HTERT RPE-1 (cell line): ENCODE data around the gene KCND3.

Source experiments
- in situ Hi-C: fragments of 300-500 bp; cut with MboI; formaldehyde crosslinking; loops from 4 replicates; pipeline ENCODE4 v1.14.3; 2020; ENCODE audit warnings: low sequenced_read_pairs

The KCND3 gene

GRCh38 chr1:111921948-111922347 is 67.5 kb downstream of the KCND3 start:
- in situ Hi-C loops, result no loop called here

- in situ Hi-C loops, result no loop called here
These were observed 69.0 kb downstream of the KCND3 start for GRCh38 chr1:111920221-111921024.

- in situ Hi-C loops, result no loop called here
These were observed 77.5 kb downstream of the KCND3 start for GRCh38 chr1:111911776-111912515.

- in situ Hi-C loops, result no loop called here
These were observed 78.4 kb downstream of the KCND3 start for GRCh38 chr1:111911061-111911460.

GRCh38 chr1:111909030-111909429 is 80.4 kb downstream of the KCND3 start:
- in situ Hi-C loops, result no loop called here

- in situ Hi-C loops, result no loop called here
These were observed 81.4 kb downstream of the KCND3 start for GRCh38 chr1:111908011-111908621.

GRCh38 chr1:111907321-111907720 is 82.1 kb downstream of the KCND3 start:
- in situ Hi-C loops, result no loop called here

GRCh38 chr1:111906816-111907215 is 82.7 kb downstream of the KCND3 start:
- in situ Hi-C loops, result no loop called here

- in situ Hi-C loops, result no loop called here
These were observed 83.4 kb downstream of the KCND3 start for GRCh38 chr1:111906111-111906510.

GRCh38 chr1:111904478-111905218 is 84.8 kb downstream of the KCND3 start:
- in situ Hi-C loops, result no loop called here

- in situ Hi-C loops, result no loop called here
These were observed 85.5 kb downstream of the KCND3 start for GRCh38 chr1:111903871-111904449.

GRCh38 chr1:111903148-111903870 is 86.2 kb downstream of the KCND3 start:
- in situ Hi-C loops, result no loop called here

GRCh38 chr1:111895469-111895868 is 94.0 kb downstream of the KCND3 start:
- in situ Hi-C loops, result no loop called here

- in situ Hi-C loops, result no loop called here
These were observed 94.5 kb downstream of the KCND3 start for GRCh38 chr1:111895017-111895416.

GRCh38 chr1:111894497-111894896 is 95.0 kb downstream of the KCND3 start:
- in situ Hi-C loops, result no loop called here

GRCh38 chr1:111891566-111891965 is 97.9 kb downstream of the KCND3 start:
- in situ Hi-C loops, result no loop called here

- in situ Hi-C loops, result no loop called here
These were observed 100.6 kb downstream of the KCND3 start for GRCh38 chr1:111888740-111889376.

GRCh38 chr1:111887875-111888274 is 101.6 kb downstream of the KCND3 start:
- in situ Hi-C loops, result no loop called here

- in situ Hi-C loops, result no loop called here
These were observed 102.1 kb downstream of the KCND3 start for GRCh38 chr1:111887385-111887784.

GRCh38 chr1:111886741-111887140 is 102.7 kb downstream of the KCND3 start:
- in situ Hi-C loops, result no loop called here
